ENCODE measurements around the gene TMPRSS3. TPM values are rescaled to one million over a fixed set of nuclear protein-coding genes. Genes with fewer than 3 reads are reported as not detected.

TMPRSS3 gene
- total RNA-seq, 4 donors from 2014 or later, result not detected

DNA sequence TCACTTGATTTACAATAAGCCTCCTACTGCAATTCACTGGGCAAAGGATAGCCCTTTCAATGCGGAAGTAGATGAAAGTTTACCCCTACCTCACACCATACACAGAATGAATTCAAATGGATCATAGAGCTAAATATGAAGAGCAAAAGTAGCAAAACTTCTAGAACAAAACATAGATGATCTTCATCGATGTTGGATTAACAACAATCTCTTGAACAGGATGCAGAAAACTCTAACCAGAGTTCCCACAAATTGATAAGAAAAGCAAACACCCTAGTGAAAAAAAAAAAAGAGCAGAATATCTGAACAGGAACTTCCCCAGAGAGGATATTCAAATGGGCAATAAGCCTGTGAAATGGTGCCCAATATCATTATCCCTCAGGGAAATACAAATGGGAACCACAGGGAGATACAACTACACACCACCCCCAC, 6.0 kb upstream of the TMPRSS3 start:
- Histone ChIP-seq H3K36me3 (no peaks in the 10 kb centered on the region), H3K27me3 (peaks cover 0 to 23% (median 0%) of the 10 kb centered on the region in 4 donors), H3K4me1 (no peaks in the 10 kb centered on the region), H3K4me3 (no peak overlapping the region), H3K27ac (replicated peaks in 1 of 4) (no peak overlapping the region), H3K9me3 (peaks cover 0 to 12% (median 6%) of the 10 kb centered on the region in 4 donors)
- TF ChIP-seq POLR2A (IDR thresholded peaks at IDR 0.05; ENCODE audit: low read depth) (no peak), POLR2AphosphoS5 (IDR thresholded peaks at IDR 0.05) (no peak), EP300 (IDR thresholded peaks at IDR 0.05) (no peak)
- TF ChIP-seq, protein P1, sequence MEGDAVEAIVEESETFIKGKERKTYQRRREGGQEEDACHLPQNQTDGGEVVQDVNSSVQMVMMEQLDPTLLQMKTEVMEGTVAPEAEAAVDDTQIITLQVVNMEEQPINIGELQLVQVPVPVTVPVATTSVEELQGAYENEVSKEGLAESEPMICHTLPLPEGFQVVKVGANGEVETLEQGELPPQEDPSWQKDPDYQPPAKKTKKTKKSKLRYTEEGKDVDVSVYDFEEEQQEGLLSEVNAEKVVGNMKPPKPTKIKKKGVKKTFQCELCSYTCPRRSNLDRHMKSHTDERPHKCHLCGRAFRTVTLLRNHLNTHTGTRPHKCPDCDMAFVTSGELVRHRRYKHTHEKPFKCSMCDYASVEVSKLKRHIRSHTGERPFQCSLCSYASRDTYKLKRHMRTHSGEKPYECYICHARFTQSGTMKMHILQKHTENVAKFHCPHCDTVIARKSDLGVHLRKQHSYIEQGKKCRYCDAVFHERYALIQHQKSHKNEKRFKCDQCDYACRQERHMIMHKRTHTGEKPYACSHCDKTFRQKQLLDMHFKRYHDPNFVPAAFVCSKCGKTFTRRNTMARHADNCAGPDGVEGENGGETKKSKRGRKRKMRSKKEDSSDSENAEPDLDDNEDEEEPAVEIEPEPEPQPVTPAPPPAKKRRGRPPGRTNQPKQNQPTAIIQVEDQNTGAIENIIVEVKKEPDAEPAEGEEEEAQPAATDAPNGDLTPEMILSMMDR (IDR thresholded peaks at IDR 0.05), result no peak
- no peak for DNase-seq (ENCODE audit: extremely low spot score)
- WGBS, result 80% methylated on average over 2 of the region's 2 CpGs
- intact Hi-C loops (cut with DNase I), result no loop called here

DNA sequence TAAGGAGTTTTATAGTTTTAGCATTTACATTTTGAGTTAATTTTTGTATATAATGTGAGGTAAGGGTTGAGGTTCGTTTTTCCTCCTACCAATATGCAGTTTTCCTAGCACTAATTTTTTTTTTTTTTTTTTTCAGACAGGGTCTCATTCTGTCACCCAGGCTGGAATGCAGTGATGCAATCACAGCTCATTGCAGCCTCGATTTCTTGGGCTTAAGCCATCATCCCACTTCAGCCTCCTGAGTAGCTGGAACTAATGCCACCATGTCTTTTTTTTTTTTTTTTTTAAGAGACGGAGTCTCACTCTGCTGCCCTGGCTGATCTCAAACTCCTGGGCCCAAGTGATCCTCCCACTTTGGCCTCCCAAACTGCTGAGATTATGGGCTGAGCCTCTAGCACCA, 5.3 kb upstream of the TMPRSS3 start:
- TF ChIP-seq, protein P1 (IDR thresholded peaks at IDR 0.05), result no peak
- TF ChIP-seq EP300 (IDR thresholded peaks at IDR 0.05) (no peak), POLR2A (IDR thresholded peaks at IDR 0.05; ENCODE audit: low read depth) (no peak), POLR2AphosphoS5 (IDR thresholded peaks at IDR 0.05) (no peak)
- Histone ChIP-seq H3K27ac (replicated peaks in 1 of 4) (no peak overlapping the region), H3K4me1 (no peaks in the 10 kb centered on the region), H3K9me3 (peaks cover 0 to 12% (median 6%) of the 10 kb centered on the region in 4 donors), H3K27me3 (peaks cover 0 to 19% (median 0%) of the 10 kb centered on the region in 4 donors), H3K36me3 (no peaks in the 10 kb centered on the region), H3K4me3 (no peak overlapping the region)
- DNase-seq (ENCODE audit: extremely low spot score), result no peak
- WGBS, result 63% methylated on average over 3 of the region's 3 CpGs
- intact Hi-C loops (cut with DNase I), result no loop called here

DNA sequence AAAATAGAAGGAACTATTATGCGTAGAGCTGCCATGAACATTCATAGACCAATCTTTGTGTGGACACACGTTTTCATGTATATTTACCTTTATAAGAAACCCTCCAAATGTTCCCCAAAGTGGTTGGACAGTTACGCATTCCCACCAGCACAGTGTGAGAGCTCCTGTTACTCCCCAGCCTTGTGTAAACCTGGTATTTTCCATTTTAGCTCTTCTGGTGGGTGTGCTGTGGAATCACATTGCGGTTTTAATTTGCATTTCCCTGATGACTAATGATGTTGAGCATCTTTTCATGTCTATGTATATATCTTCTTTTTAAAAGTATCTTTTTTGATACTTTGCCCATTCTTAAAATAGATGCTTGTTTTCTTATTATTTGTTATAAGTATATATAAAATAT, 4.7 kb upstream of the TMPRSS3 start:
- DNase-seq (ENCODE audit: extremely low spot score), result no peak
- Histone ChIP-seq H3K27me3 (peaks cover 0 to 14% (median 0%) of the 10 kb centered on the region in 4 donors), H3K9me3 (peaks cover 0 to 12% (median 6%) of the 10 kb centered on the region in 4 donors), H3K27ac (replicated peaks in 1 of 4) (no peak overlapping the region), H3K36me3 (no peaks in the 10 kb centered on the region), H3K4me1 (no peaks in the 10 kb centered on the region), H3K4me3 (no peak overlapping the region)
- TF ChIP-seq POLR2A (IDR thresholded peaks at IDR 0.05; ENCODE audit: low read depth) (no peak), EP300 (IDR thresholded peaks at IDR 0.05) (no peak), POLR2AphosphoS5 (IDR thresholded peaks at IDR 0.05) (no peak)
- TF ChIP-seq, protein P1 (IDR thresholded peaks at IDR 0.05), result no peak
- intact Hi-C loops (cut with DNase I), result no loop called here
- whole genome bisulfite sequencing, result 78% methylated on average over 4 of the region's 4 CpGs

- Histone ChIP-seq H3K4me1 (no peaks in the 10 kb centered on the region), H3K27ac (replicated peaks in 1 of 4) (no peak overlapping the region), H3K27me3 (peaks cover 0 to 17% (median 0%) of the 10 kb centered on the region in 4 donors), H3K9me3 (peaks cover 0 to 12% (median 6%) of the 10 kb centered on the region in 4 donors), H3K36me3 (no peaks in the 10 kb centered on the region), H3K4me3 (no peak overlapping the region)
- intact Hi-C loops (cut with DNase I), result no loop called here
- TF ChIP-seq, protein P1 (IDR thresholded peaks at IDR 0.05), result no peak
- TF ChIP-seq EP300 (IDR thresholded peaks at IDR 0.05) (no peak), POLR2A (IDR thresholded peaks at IDR 0.05; ENCODE audit: low read depth) (no peak), POLR2AphosphoS5 (IDR thresholded peaks at IDR 0.05) (no peak)
- 73% methylated on average over 12 of the region's 12 CpGs for WGBS
- no peak for DNase-seq (ENCODE audit: extremely low spot score)
These were observed 2.7 kb upstream of the TMPRSS3 start for GRCh38 chr21:42398436-42399028.
